Diencephalon (tissue), 1 donor: ENCODE data around the gene BBOF1. TPM values are rescaled to one million over a fixed set of nuclear protein-coding genes. Genes with fewer than 3 reads are reported as not detected.

Experiments
- small RNA-seq: library from RNA; depleted of rRNA; stranded (forward); fragments of <200 nt; gene quantifications from one replicate; pipeline ENCODE3, GENCODE V24; 2014
- total RNA-seq: library from RNA; depleted of rRNA; stranded (reverse); fragments of >200 nt; gene quantifications from one replicate; pipeline ENCODE4 v1.2.3, GENCODE V29; 2014

The BBOF1 gene
- 16.1 TPM for total RNA-seq

GRCh38 chr14:74018586-74019407 is at the start of gene BBOF1, which contains the start of gene ENTPD5:
Gene BBOF1, plus strand, starts transcription at chr14:74019349. Its CDS starts 130 bp downstream, at chr14:74019479.
Gene ENTPD5, minus strand, starts transcription at chr14:74019288. Its CDS starts 31,186 bp downstream, at chr14:73988102.

GRCh38 chr14:74084277-74085046 is 65.3 kb downstream of the BBOF1 start, which contains the start of the genes ALDH6A1 and LIN52:
Gene ALDH6A1, minus strand, starts transcription at chr14:74084453. Its CDS starts 59 bp downstream, at chr14:74084394.
Gene LIN52, plus strand, starts transcription at chr14:74084956. Its CDS starts 19 bp downstream, at chr14:74084975.

Small RNA genes lying within 50 kb of the gene (small RNA-seq; reads per million reads assigned to genes)
- gene AC005480.2: not detected

Other genes with a start within 250 kb of the BBOF1 start
- 6.9 TPM for gene PTGR2, start 167.5 kb upstream of the BBOF1 start, total RNA-seq
- gene ZNF410, start 132.5 kb upstream of the BBOF1 start, total RNA-seq: 60.4 TPM
- gene FAM161B, start 69.3 kb upstream of the BBOF1 start, total RNA-seq: 20.3 TPM
- 28.6 TPM for gene COQ6, start 69.0 kb upstream of the BBOF1 start, total RNA-seq
- 6.7 TPM for gene ENTPD5, start 61 bp upstream of the BBOF1 start, total RNA-seq
- gene ALDH6A1, start 65.1 kb downstream of the BBOF1 start, total RNA-seq: 68.7 TPM
- 26.3 TPM for gene LIN52, start 65.6 kb downstream of the BBOF1 start, total RNA-seq
- not detected for gene VSX2, start 220.1 kb downstream of the BBOF1 start, total RNA-seq